Stimulated activated CD4-positive, alpha-beta T cell treated with anti-CD3 and anti-CD28 coated beads, Interleukin-2, amount 100 ng/mL, for 48 hours (primary cell): ENCODE results near the gene SFXN5.
"Not testable (repeated sequence)": the region's sequence is repeated elsewhere in the genome, so short reads cannot be mapped to it uniquely, and the experiment has no call there.

ENCODE experiments used
- DNase-seq, 2 donors: peaks; one replicate each; pipeline ENCODE4 v3.0.0-alpha.2; 2020

The SFXN5 gene

GRCh38 chr2:72917877-72918553 is 153.5 kb downstream of the SFXN5 start:
- DNase-seq = no peak

DNA sequence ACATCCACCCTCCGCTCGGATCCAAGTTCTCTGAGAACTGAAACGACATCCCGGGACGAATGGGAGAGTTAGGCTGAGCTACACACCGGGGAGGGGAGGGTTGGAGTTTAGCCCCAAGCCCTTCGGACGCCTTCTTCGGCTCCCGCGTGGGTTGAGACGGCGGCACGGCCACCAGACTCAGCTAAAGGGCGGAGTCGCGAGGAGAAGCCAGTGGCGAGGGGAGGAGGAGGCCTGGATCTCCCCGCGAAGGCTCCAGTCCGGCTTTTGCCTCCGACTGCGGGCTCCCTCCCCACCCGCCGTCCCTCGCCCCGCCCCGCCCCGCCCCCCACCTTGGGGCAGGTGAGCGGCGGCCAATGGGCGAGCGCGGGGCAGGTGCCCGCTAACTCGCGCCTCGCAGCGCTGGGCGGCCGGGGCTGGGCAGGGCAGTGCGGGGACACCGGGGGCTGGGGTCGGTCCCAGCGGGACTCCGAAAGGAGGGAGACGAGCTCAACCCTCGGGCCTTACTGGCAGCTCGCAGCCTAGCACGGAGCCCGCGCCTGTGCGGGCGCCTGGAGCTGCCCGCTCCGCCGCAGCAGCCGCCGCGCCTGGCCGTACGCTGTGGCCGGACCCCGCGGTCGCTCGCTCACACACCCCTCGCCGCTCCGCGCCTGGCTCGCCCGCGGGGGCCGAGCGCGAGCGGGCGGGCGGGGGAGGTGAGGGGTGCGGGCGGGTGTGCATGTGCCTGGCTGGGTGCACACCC is 154.2 kb downstream of the SFXN5 start, which contains the start of gene EMX1:
EMX1 (plus strand) TSS at position 382 of the 739 bp plus-strand sequence; CDS start at position 716, 334 bp downstream.
- no peak for DNase-seq

GRCh38 chr2:72916743-72917137 is 154.8 kb downstream of the SFXN5 start:
- no peak for DNase-seq

- peak; percentile 34 to 42 for DNase-seq
Measured at GRCh38 chr2:72915907-72916742, 155.4 kb downstream of the SFXN5 start.

- no peak for DNase-seq
Measured at GRCh38 chr2:72915320-72915906, 156.1 kb downstream of the SFXN5 start.

DNA sequence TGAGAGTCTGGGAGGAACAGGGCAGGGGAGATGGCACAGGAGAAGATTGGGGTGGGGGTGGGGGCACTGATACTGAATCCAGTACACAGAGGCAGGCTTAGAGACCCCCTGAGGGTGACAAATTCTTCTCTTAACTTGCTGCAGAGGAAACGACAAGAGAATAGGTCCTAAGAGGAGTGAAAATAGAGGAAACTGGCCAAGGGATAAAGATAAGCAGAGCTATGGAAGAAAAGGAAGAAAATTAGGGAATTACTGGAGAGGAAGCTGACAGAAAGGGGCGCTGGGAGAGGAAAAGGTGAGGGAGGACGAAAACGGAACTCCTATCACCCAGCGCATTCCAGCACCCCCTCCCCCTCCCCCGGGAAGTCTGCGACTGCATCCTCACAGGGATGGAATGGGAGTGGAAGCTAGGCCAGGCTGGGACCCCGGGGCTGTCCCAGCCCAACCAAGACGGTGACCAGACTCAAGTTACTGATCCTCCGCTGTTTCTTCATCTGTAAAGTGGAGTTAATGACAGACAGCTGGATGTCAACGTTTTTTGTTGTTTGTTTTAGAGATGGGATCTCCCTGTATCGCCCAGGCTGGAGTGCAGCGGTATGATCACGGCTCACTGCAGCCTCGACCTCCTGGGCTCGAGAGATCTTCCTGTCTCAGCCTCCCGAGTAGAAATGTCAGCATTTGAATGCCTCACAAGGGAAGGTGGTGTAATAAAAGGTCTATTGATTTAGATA is 156.8 kb downstream of the SFXN5 start:
- DNase-seq = no peak

- DNase-seq = no peak
Measured at GRCh38 chr2:72914206-72914559, 157.3 kb downstream of the SFXN5 start.

DNA sequence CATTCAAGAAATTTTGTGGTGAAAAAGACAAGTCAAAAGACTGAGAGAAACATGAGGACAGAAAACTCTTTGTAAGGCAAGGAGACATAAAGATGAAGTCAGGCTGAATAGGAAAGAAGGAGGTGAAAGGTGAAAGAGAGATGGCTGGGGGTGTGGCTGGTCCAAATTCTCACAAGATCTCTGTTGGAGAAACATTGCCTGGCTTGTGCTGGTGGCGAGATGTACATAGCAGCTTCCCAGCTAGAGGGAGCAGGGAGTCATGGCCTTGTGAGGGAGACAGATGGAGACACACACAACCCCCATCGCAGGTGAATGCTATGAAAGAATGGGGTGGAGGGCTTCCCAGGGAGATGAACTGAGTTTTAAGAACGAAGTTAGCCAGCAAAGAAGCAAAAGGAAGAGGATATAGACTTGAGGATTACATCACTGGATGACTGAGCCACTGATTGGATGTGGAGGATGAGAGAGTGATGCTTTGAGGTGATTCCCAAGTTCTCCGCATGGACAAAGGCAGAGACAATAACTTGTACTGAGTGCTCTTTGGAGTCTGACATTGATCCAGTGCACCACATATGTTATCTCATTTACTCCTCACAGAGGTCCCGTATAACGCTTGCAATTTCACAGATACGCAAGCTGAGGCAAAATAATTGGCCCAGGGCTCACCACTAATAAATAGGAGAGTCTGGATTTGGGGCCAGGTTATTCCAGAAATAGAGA is 157.9 kb downstream of the SFXN5 start:
- no peak for DNase-seq

DNA sequence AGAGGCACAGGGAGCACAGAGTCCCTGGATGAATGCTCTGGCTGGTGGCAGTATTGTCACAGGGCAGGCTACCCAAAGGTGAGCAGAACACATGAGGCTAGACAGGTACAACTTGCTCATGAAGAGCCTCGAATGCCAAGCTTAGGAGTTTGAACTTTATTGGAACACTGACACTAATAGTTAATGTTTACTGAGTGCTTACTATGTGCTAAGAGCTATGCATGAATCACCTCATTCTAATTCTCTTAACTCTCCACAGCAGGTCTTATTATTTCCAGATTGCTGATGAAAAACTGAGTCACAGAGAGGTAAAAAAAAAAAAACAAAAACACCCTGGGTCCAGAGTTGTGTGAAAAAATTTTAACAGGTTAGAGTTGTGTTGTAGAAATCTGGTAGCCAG is 160.3 kb downstream of the SFXN5 start:
- DNase-seq = no peak

GRCh38 chr2:72908741-72909140 is 162.8 kb downstream of the SFXN5 start:
- no peak for DNase-seq

- DNase-seq = not testable (repeated sequence)
Measured at GRCh38 chr2:72907369-72907768, 164.1 kb downstream of the SFXN5 start.

DNA sequence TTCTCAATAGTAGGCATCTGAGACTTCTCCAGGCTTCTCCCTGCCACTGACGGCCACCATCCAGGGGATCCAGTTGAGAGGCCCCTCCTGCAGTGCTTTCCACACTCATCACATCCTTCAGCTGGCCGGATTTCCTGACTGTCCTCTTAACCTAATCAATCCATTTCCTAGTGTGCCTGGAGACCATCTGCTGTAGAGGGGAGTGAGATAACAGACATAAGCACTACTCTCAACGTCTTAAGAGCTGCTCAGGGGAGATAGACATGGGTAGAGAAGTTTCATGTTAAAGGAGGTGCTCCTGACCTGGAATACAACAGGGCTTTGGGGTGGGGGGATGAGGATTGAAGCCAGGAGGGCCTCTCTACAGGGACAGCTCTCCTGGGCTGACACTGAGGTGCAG is 170.1 kb downstream of the SFXN5 start:
- DNase-seq = no peak

GRCh38 chr2:72900191-72900825 is 171.2 kb downstream of the SFXN5 start:
- DNase-seq = no peak

DNA sequence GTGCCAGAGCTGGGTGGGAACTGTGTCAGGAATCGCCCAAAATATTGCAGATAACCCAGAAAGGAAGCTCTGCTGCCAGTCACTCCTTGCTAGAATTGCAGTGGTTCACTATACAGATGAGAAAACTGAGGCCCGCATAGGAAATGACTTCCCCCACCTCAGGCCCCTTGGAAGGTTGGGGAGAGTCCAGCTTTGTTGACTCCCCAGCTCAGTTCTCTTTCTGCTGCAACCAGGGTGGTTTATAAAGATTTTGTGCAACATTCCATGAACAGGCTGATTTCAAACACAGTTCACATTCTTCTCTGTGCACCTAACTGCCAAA is 173.0 kb downstream of the SFXN5 start:
- DNase-seq = no peak

DNA sequence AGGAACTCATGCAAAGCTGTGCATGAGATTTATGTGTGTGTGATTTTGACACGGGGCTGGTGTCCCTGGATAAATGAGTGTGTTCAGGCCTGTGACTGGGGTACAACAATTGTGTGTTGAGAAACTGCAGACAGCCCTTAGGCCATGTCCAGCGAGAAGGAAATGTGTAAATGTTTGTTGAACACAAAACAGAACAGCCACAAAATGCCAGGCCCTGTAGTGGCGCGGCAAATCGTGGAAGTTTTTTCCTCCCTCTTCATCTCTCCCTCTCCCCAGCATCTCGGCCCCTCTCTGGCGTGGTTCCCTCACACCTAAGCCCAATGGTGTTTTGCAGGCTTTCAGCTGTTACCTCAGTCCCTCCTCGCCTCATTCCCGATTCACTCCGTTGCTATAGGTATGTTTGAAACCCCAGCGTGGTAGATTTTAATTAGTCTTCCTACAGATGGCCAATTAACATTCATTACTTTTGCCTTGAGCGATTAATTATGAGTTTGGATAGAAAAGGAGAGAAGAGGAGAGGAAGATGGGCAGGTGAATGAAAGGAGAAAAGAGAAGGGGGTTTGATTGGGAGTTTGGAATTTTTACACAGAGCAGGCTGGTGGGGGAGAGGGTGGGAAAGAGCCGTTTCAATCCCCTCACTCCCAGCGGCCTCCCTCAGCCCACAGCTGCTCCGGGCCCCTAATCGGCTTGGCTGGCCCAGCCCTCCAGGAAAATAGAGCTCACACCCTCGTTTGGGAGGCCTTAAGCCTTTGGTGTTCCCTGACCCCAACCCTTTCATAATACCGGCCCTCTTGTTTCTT is 173.5 kb downstream of the SFXN5 start:
- DNase-seq = no peak

DNA sequence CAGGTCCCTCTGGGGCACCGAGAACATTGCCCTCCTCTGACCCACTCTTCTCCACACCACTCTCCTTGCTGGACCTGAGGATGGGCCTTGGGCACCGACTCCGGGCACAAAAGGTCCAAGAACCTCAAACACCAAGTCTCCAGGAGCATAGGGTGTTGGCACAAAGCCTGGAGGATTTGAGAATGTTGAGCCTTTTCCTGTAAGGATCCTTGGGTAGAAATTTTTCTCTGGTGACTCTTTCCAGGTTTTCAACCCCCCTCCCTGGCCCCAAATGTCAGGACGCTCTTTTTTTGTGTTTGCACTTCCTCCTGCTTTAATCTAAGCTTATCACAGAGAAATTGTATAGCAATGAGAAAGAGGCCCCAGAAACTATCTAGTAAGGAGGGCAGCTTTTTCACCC is 175.1 kb downstream of the SFXN5 start:
- no peak for DNase-seq

DNA sequence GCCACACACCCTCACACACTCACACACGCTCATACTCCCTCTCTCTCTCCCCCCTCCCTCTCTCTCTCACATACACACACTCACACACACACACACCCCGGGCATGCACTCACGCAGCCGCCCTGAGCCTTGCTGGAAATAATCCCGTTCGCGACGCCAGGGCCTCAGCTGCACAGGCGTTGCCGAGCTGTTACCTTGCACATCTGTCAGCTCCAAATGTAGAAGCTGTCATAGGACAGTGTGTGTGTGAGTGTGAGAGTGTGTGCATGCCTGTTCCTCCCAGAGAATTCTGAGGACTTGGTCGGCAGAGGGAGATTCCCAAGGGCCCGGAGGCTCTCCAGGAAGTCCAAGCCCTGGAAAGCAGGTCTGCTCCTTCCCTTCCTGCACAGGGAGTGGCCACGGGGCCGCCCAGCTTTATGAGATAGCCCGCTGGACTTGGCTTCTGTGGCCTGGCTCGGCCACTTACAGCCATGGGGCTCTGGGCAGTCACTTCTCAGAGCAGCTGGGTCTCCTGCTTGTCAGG is 175.7 kb downstream of the SFXN5 start:
- DNase-seq = no peak

GRCh38 chr2:72895154-72895553 is 176.4 kb downstream of the SFXN5 start:
- DNase-seq = no peak

GRCh38 chr2:72894514-72894913 is 177.0 kb downstream of the SFXN5 start:
- no peak for DNase-seq

- DNase-seq = peak in 1 of 2 donors; percentile 38
Measured at GRCh38 chr2:72893594-72894319, 177.8 kb downstream of the SFXN5 start.
